ENCODE data around the gene SMIM30. TPM values are rescaled to one million over a fixed set of nuclear protein-coding genes. Genes with fewer than 3 reads are reported as not detected.

Gene SMIM30
- total RNA-seq, 1 donor from 2014 or later, result 52.6 TPM

Other genes with a start within 250 kb of the SMIM30 start
- gene GPR85, start 31.7 kb downstream of the SMIM30 start, total RNA-seq, result under 0.01 and 0.20 TPM in 2 replicates